ENCODE results near the gene FOXP1.

The FOXP1 gene

DNA sequence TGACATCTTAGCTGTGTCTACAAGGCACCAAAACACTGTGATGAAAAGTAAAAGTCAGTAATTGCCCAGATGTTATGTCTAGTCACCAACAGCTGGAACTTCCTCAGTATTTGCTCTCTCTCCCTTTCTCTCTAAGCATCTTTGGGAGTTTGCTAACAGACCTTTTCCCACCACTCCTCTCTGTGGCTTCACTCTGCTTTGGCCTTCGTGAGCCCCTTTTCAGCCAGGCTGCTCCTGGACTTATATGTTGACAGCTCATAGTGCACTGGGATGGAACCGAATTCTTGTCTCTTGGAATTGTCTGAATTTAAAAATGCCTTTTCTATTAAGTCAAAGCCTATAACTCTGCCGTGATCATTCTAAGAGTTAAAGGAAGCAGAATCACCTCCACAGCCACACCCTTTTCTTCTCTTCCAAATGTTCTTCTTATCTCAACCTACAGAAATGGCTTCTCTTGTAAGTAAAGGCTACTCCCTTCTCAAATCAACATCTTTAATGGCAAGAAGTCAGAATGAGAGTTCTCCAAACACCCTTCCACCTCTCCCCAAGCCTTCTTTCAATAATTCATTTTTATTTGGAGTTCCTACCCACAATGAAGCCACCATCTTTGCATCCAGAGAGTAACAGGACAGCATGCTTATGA, 17.2 kb upstream of the FOXP1 start:
- Mint-ChIP-seq H3K27me3 (no peaks in the 10 kb centered on the region), H3K27ac (no peak overlapping the region), H3K4me3 (no peak overlapping the region), H3K9me3 (peaks cover 5% of the 10 kb centered on the region), H3K36me3 (ENCODE audit: low read depth) (peaks cover 5% of the 10 kb centered on the region), H3K4me1 (ENCODE audit: low read depth) (peaks cover 32% of the 10 kb centered on the region)
- DNase-seq: no peak

DNA sequence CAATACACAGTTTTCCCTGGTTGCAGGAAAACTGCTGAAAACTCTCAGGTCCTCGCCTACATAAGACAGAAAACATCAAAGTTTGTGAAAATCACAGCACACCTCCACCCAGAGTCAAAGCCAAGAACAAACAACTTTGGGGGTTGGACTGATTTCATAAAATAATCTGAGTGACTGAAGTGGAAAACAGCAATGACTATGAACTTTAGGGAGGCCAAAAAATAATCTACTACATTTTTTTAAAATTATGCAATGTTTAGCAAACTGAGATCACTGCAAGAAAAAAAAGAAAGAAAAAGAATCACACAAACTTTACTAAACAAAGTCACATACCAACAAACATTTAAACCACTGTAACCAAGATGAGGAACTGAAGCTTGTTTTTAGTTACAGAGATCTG, 15.9 kb upstream of the FOXP1 start:
- no peak overlapping the region for H3K27ac Mint-ChIP-seq
- peaks cover 32% of the 10 kb centered on the region for H3K4me1 Mint-ChIP-seq (ENCODE audit: low read depth)
- no peak overlapping the region for H3K4me3 Mint-ChIP-seq
- H3K27me3 Mint-ChIP-seq: no peaks in the 10 kb centered on the region
- H3K9me3 Mint-ChIP-seq: peaks cover 5% of the 10 kb centered on the region
- DNase-seq: no peak
- H3K36me3 Mint-ChIP-seq (ENCODE audit: low read depth): peaks cover 5% of the 10 kb centered on the region

DNA sequence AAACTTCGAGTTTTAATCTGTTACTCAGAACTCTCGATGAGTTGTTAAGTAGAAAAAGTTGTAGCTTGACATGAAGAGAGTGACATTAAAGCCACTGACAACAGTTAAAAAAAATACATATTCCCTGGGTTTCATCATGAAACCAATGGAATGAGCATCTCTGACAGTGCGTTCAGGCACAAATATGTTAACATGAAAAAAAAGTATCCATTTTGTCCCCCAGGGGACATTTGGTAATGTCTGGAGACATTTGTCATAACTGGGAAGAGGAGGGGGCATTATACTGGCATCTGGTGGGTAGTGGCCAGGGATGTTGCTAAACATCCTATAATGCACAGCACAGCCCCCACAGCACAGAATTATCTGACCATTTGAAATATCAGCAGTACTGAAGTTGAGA, 14.8 kb upstream of the FOXP1 start:
- no peak overlapping the region for H3K27ac Mint-ChIP-seq
- H3K36me3 Mint-ChIP-seq (ENCODE audit: low read depth): peaks cover 5% of the 10 kb centered on the region
- peaks cover 5% of the 10 kb centered on the region for H3K9me3 Mint-ChIP-seq
- H3K4me3 Mint-ChIP-seq: no peak overlapping the region
- no peak for DNase-seq
- H3K27me3 Mint-ChIP-seq: no peaks in the 10 kb centered on the region
- H3K4me1 Mint-ChIP-seq (ENCODE audit: low read depth): peaks cover 32% of the 10 kb centered on the region

DNA sequence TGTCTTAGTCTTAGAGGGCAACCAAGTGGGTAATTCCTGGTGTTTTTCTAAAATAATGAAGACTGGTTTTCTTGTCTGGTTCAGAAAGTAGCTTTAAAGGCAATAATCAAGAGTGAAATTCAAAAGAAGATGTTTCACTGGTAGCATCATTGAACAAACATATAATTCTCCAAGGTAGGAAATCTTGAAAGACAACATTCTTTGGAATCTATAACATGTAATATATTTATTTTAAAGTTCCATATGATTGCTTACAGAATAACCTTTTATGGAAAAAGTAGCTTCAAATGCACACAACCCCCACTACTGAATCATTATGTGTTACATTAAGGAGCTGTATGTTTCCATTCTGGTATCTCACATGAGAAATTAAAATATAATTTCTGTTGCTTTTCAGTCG, 13.8 kb upstream of the FOXP1 start:
- no peak overlapping the region for H3K27ac Mint-ChIP-seq
- H3K4me1 Mint-ChIP-seq (ENCODE audit: low read depth): peaks cover 31% of the 10 kb centered on the region
- H3K4me3 Mint-ChIP-seq: no peak overlapping the region
- no peak for DNase-seq
- no peaks in the 10 kb centered on the region for H3K27me3 Mint-ChIP-seq
- H3K9me3 Mint-ChIP-seq: peaks cover 4% of the 10 kb centered on the region
- peaks cover 4% of the 10 kb centered on the region for H3K36me3 Mint-ChIP-seq (ENCODE audit: low read depth)

DNA sequence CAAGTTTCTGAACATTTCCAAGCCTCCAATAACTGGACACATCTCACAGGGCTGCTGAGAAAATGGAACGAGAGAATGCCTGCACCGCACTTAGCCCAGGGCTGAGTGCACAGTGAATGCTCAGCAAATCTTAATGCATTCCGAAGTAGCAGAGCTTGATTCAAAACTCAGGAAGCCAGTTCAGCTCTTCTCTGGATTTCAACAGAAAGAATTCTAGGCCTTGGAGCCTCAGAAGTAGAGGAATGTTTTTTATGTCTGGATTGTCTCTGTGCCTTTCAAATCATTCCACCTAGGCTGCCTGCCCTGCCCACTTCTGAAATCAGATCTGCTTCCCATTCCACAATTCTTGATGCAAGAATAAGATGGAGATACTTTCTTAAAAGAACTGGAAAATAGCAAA, 9.6 kb upstream of the FOXP1 start:
- Mint-ChIP-seq H3K27ac (no peak overlapping the region), H3K4me3 (no peak overlapping the region), H3K9me3 (no peaks in the 10 kb centered on the region), H3K27me3 (no peaks in the 10 kb centered on the region), H3K36me3 (ENCODE audit: low read depth) (no peaks in the 10 kb centered on the region), H3K4me1 (ENCODE audit: low read depth) (peaks cover 21% of the 10 kb centered on the region)
- no peak for DNase-seq

DNA sequence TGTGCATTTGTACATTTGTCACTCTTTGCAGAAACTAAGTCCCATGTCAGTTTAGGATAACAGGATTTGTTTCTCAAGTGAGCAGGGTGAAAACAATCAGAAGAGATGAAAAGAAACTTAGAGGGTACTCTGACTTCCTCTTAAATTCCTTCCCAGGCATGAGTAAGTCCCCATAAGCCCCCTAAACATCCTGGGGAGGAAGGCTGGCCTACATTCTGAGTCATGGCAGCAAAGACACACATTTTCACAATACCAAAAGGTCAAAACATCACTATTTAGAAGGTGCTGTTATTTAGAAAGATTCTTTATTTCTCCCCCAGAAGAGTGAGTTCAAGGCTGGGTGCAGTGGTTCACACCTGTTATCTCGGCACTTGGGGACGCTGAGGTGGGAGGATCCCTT, 7.6 kb upstream of the FOXP1 start:
- DNase-seq: no peak
- Mint-ChIP-seq H3K9me3 (no peaks in the 10 kb centered on the region), H3K27ac (no peak overlapping the region), H3K4me1 (ENCODE audit: low read depth) (peaks cover 38% of the 10 kb centered on the region), H3K27me3 (no peaks in the 10 kb centered on the region), H3K4me3 (no peak overlapping the region), H3K36me3 (ENCODE audit: low read depth) (no peaks in the 10 kb centered on the region)

DNA sequence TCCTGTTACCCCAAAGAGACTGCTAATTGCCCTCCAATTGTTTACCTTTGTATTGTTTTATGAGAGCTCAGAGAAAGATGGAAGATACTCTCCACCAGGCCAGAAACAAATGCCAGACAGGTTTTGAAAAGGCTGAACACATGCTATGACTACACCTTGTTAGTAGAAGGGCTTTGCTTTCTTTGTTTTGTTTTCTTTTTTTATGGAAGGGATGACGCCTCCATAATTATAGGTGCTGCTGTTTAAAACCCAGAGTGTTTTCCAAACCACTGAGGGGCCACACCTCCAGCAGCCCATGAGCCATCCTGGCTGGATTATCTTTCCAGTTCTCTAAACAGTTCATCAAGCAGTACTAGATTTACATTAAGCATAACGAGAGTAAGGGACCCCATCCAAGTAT, 5.6 kb upstream of the FOXP1 start:
- Mint-ChIP-seq H3K27me3 (no peaks in the 10 kb centered on the region), H3K36me3 (ENCODE audit: low read depth) (peaks cover 6% of the 10 kb centered on the region), H3K4me1 (ENCODE audit: low read depth) (peaks cover 57% of the 10 kb centered on the region), H3K4me3 (no peak overlapping the region), H3K9me3 (no peaks in the 10 kb centered on the region), H3K27ac (no peak overlapping the region)
- DNase-seq: no peak

DNA sequence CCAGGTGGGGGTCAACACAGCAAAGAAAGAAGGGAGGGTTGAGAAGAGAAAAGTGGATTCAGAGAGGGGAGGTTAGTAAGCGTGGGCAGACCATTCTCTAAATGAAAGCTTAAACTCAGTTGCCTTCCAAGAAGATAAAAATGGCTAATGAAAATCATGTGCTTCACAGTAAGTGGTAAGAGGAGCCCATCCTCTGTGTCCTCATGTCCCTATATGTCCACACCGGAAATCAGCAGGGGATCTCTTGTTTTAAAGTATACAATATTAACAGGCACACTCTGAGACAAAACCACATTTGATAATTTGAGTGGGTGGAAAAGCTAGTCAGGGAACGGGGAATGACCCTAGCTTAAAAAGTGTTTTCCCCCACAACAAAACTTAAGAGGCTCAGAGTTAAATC, 4.4 kb upstream of the FOXP1 start:
- Mint-ChIP-seq H3K4me3 (no peak overlapping the region), H3K9me3 (no peaks in the 10 kb centered on the region), H3K36me3 (ENCODE audit: low read depth) (peaks cover 9% of the 10 kb centered on the region), H3K27ac (peak overlapping the region; percentile 28), H3K4me1 (ENCODE audit: low read depth) (peaks cover 57% of the 10 kb centered on the region), H3K27me3 (no peaks in the 10 kb centered on the region)
- no peak for DNase-seq

DNA sequence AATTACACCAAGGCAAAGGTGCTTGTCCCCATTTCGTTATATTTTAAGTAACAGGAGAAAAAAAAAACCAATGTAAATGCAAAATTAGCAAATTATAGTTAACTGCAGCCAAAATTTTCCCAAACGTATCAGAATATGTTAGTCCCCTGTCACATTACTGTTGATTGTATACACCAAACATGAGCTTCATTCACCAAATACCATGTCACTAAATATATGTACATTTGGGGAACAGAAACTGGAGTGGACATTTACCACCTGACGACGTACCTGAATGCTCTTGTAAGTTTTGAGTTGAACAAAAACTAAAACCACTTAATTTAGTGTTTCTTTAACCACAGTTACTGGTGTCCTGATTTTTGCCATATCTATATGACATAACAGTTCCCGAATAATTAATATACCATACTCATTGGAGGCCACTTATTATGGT, 3.3 kb upstream of the FOXP1 start:
- Mint-ChIP-seq H3K27ac (peak overlapping the region; percentile 13), H3K4me3 (no peak overlapping the region), H3K27me3 (no peaks in the 10 kb centered on the region), H3K4me1 (ENCODE audit: low read depth) (peaks cover 57% of the 10 kb centered on the region), H3K36me3 (ENCODE audit: low read depth) (peaks cover 18% of the 10 kb centered on the region), H3K9me3 (no peaks in the 10 kb centered on the region)
- DNase-seq: no peak

DNA sequence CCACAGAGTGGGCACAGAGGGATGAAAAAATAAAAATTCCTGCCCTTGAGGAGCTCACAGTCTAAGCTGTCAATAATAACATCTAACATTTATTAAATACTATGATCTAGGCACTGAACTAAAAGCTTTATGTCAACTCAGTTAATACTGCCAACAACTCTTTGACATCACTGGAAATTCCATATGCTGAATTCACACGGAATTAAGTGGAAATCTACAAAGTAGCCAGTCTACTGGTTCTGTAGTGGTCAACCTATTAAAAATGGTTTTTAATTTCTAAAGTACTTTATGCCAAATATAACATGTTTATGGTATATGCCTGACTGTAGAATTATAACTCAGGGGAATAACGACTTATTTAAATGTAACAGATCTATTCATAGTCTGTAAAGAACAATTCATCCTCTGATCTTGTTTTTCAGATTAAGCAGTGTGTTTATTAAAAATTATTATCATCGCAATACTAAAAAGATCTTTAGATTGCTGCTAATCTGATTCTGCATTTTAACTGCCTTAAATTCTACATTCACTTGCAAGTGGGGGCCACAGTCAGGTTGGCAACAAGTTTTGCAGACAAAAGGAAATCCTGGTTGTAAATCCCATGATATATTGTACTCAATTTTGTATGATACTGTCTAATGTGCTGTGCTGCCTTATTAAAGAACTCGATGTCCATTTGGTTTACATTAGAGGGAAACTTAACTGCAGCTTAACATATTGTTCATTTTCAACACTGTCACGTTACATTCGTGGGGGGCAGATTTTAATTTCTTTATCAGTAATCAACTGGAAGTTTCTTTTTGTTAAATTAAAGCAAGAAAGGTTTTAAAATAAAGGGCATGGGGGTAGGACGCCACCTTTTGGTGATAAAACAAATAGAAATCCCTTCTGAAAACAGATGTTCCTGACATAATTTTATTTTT, 2.6 kb upstream of the FOXP1 start:
- Mint-ChIP-seq H3K27ac (peak overlapping the region; percentile 97), H3K4me3 (peak overlapping the region; percentile 86), H3K36me3 (ENCODE audit: low read depth) (peaks cover 21% of the 10 kb centered on the region), H3K27me3 (no peaks in the 10 kb centered on the region), H3K4me1 (ENCODE audit: low read depth) (peaks cover 53% of the 10 kb centered on the region), H3K9me3 (no peaks in the 10 kb centered on the region)
- no peak for DNase-seq

DNA sequence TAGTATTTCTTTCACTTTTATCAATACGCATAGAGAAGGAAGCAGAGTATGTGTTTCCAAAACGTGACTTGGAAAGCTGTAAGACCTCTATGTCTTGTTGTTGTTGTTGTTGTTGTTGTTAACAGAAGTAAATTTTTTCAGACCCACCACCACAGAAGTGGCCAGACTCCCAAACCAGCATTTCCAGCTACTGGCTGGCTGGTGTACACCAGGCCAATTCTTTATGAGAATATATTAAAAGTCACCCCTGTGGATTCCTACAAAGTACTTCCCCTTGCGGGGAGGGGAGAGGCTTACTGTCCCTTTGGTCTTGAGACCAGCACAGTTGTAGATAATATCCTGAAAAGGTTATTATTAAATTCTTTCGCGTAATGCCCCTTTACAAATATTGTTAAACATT, 1.6 kb upstream of the FOXP1 start:
- Mint-ChIP-seq H3K27me3 (no peaks in the 10 kb centered on the region), H3K4me3 (peak overlapping the region; percentile 86), H3K4me1 (ENCODE audit: low read depth) (peaks cover 57% of the 10 kb centered on the region), H3K27ac (peak overlapping the region; percentile 97), H3K9me3 (no peaks in the 10 kb centered on the region), H3K36me3 (ENCODE audit: low read depth) (peaks cover 27% of the 10 kb centered on the region)
- no peak for DNase-seq

DNA sequence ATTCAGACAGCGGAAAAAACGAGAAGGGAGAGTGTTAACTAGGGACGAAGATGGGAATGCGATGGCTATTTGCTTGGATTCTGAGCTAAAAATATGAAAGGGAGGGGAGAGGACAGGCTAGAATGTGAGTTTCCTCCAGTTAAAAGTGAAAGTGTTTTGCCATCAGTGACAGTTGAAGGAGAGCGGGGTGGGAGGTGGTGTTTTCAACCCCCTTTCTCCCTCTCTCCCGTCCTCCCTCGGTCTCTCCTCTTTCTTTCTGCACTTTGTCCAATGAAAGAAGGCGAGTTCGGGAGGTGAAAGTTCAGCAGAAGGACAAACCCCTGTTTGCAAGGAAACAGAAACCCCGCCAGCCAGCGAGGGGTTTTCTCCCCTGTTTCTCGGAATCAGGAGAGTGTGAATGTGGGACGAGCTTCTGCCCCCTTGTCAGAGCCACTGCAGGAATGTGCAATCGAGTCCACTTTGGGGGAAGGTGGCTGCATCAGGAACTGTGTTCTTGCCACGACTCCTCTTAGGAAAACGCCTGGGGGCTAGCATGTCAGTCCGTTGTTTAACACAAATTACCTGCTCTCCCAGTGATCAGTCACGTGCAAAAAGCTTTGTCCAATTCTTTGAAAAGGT, 975 bp upstream of the FOXP1 start:
- H3K36me3 Mint-ChIP-seq (ENCODE audit: low read depth): peaks cover 27% of the 10 kb centered on the region
- no peaks in the 10 kb centered on the region for H3K27me3 Mint-ChIP-seq
- H3K9me3 Mint-ChIP-seq: no peaks in the 10 kb centered on the region
- H3K27ac Mint-ChIP-seq: peak overlapping the region; percentile 97
- H3K4me1 Mint-ChIP-seq (ENCODE audit: low read depth): peaks cover 63% of the 10 kb centered on the region
- H3K4me3 Mint-ChIP-seq: peak overlapping the region; percentile 86
- peak; percentile 79 for DNase-seq

DNA sequence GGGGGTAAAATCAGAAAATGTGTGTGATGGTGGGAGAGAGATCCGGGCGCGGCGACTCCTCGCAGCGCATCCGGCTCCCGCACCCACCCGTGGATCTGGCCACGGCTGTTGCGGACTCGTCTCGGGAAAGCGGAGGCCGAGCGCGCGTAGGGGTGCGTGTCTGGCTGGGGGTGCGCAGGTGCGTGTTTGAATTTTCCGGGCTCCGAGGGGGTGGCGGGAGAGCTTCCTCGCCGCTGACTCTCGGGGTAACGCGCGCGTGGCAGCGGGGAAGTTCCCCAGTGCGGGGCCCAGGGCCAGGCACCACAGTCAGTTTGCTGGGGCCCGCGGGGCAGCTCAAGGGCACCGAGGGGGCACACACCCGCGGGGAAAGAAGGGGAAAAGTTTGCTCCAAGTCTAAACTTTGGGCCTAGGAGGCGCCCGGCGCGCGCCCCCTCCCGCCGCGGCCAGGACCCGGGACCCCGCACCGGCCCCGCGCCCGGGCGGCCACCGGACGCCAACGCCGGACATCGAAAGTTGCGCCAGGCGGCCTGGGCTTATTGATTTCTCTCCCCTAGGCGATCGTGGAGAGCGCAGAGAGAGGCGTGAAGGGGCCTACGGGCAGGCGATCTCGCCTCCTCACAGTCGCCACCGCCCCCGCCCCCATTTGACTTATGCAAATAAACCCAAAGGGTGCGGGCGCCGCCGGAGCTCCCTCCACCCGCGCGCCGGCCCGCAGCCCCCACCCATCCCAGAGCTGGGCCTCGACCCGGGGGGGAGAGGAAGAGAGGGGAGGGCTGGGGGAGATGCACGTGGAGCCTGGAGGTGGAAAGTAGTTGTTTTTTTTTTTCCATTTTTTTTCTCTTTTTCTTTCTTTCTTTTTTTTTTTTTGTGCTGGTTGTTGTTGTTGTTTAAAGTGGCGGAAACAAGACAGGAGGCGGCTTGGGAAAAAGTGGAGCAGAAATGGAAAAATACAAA, 639 bp downstream of the FOXP1 start:
- Mint-ChIP-seq H3K27ac (peak overlapping the region; percentile 98), H3K4me3 (peak overlapping the region; percentile 93), H3K9me3 (no peaks in the 10 kb centered on the region), H3K27me3 (no peaks in the 10 kb centered on the region), H3K36me3 (ENCODE audit: low read depth) (peaks cover 35% of the 10 kb centered on the region), H3K4me1 (ENCODE audit: low read depth) (peaks cover 63% of the 10 kb centered on the region)
- DNase-seq: peak; percentile 84

DNA sequence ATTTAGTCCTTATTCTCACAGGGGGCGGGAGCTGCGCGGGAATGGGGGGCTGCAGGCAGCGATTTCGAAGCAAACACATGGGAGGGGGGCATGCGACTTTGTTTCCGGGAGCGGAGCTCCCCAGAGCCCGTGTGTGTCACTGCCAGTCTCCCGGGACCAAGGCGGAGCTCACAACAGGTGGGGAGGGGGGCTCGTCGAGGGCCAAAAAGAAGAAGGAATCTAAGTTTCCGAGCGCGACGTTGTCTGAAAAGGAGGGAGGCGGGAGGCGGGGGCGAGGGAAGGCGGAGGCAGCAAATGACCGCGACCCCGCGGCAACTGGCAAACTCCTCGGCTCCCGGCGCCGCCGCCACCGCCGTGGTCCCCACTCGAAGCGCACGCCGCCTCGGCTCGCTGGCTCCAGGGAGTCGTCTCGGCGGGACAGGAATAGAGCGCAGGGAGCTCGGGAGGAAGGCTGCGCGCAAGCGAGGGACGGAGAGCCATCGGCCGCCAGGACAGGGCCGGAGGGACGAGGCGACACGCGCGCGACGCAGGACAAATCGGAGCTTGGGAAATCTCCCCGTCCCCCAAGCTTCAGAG, 1.4 kb downstream of the FOXP1 start:
- Mint-ChIP-seq H3K4me1 (ENCODE audit: low read depth) (peaks cover 65% of the 10 kb centered on the region), H3K9me3 (no peaks in the 10 kb centered on the region), H3K27ac (peak overlapping the region; percentile 98), H3K36me3 (ENCODE audit: low read depth) (peaks cover 42% of the 10 kb centered on the region), H3K27me3 (no peaks in the 10 kb centered on the region), H3K4me3 (peak overlapping the region; percentile 93)
- DNase-seq: peak; percentile 78
